ENCODE results near the gene MTHFD1L. TPM values are rescaled to one million over a fixed set of nuclear protein-coding genes. Genes with fewer than 3 reads are reported as not detected.
A peak's percentile ranks its signal among the peaks of the same experiment; 100 is the strongest.

Gene MTHFD1L
- total and polyA plus RNA-seq, 9 of the 15 experiments (the other 6 are each of a cell fraction or from before 2014, with no cell fraction given) = 20.9 to 128 (median 61.0) TPM

GRCh38 chr6:151036869-151037680 lies 171.6 kb downstream of the MTHFD1L start (continued):
- no peak for TF ChIP-seq MBD1 (CRISPR knock-in tag; IDR thresholded peaks at IDR 0.05)

- no peak overlapping the region for H3K4me2 ChIP-seq (ENCODE audit: insufficient read depth, low read length)
- CTCF ChIA-PET (ENCODE audit: low intra/inter-chr PET ratio) = no interaction called here
- H3K27ac ChIP-seq (ENCODE audit: extremely low read depth, low read depth, low read length) = no peak overlapping the region
- in situ Hi-C loops (cut with MboI) (no loop called here), intact Hi-C loops (cut with micrococcal nuclease) (no loop called here)
- FAIRE-seq (no peak), ATAC-seq (no peak), DNase-seq (ENCODE audit: extremely low read depth in 1 of 4, low spot score in 3 of 4) (no peak)
- POLR2A ChIA-PET = interaction anchor here (0.6 to 1.0 kb wide), 5 partner anchors 24 to 296 kb away, joined by 3 to 5 read pairs (median 3); no protein-coding TSS in a partner anchor
- H3K4me1 ChIP-seq (replicated peaks in 1 of 2; ENCODE audit: control insufficient read depth in 2 of 2, insufficient read depth in 2 of 2, low read length in 2 of 2) = peaks cover 6 to 20% of the 10 kb centered on the region in 2 experiments; a peak in 4 of 5 replicates
- H3K9ac ChIP-seq (ENCODE audit: insufficient read depth in 1 of 2, low read depth in 2 of 2, low read length in 2 of 2) = no peak overlapping the region
- H3K36me3 ChIP-seq (ENCODE audit: control insufficient read depth, insufficient read depth, low read length) = peaks cover 64% of the 10 kb centered on the region
- no peaks in the 10 kb centered on the region for H3K27me3 ChIP-seq (ENCODE audit: control insufficient read depth in 2 of 2, insufficient read depth in 2 of 2, low read length in 2 of 2)
- H3K9me3 ChIP-seq (replicated peaks; ENCODE audit: control insufficient read depth, insufficient read depth, low read depth, low read length) = no peaks in the 10 kb centered on the region
- no peaks in the 10 kb centered on the region for H4K20me1 ChIP-seq (replicated peaks; ENCODE audit: control insufficient read depth, insufficient read depth, low read length)
- BruUV-seq (replicated peaks) = TSS peak; percentile 14
- H3K9me1 ChIP-seq (ENCODE audit: control insufficient read depth, insufficient read depth, low read length) = no peaks in the 10 kb centered on the region
- no peaks in the 10 kb centered on the region for H3K79me2 ChIP-seq (ENCODE audit: control insufficient read depth, insufficient read depth, low read length)
- 93% methylated on average over 7 of the region's 7 CpGs for WGBS (ENCODE audit: insufficient coverage, low coverage, missing lambda C conversion rate)
- no peak overlapping the region for H2AFZ ChIP-seq (ENCODE audit: low read depth, low read length)
- TF ChIP-seq HDAC8 (tag; IDR thresholded peaks at IDR 0.05) = no peak
- H3K4me3 ChIP-seq = no peak overlapping the region
Observed at GRCh38 chr6:151038616-151039015, 173.1 kb downstream of the MTHFD1L start.

Measured in K562 (cell line).